Pulmonary artery endothelial cell (primary cell): ENCODE measurements around the gene TTYH1. TPM values are rescaled to one million over a fixed set of nuclear protein-coding genes. Genes with fewer than 3 reads are reported as not detected.

Source experiments
- DNase-seq: peaks from one replicate; pipeline ENCODE4 v3.0.0-alpha.2; 2011; ENCODE audit warnings: low read depth, low spot score
- total RNA-seq: library from RNA; depleted of rRNA; stranded (reverse); fragments of >200 nt; gene quantifications from 2 replicates; pipeline ENCODE4 v1.2.3, GENCODE V29; 2014

The TTYH1 gene
- total RNA-seq, 1 donor from 2014 or later: not detected

DNA sequence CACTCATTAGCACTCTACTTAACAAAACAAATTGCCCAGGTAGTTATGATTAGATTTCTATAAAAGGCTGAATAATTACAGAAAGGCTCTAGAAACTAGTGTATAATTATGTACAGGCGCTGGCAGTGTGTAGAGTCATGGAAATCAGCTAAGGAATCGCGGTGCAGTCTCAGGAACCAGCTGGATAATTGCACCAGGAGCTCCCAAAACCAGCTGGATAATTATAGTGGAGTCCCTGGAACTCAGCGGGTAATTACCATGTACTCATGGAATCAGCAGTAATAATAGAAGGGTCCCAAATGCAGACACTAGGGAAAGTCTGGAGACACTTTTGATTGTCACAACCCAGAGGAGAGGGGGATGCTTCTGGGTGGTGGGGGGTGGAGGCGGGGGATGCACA is 23.2 kb upstream of the TTYH1 start:
- no peak for DNase-seq

GRCh38 chr19:54393381-54393780 is 21.9 kb upstream of the TTYH1 start:
- no peak for DNase-seq

- DNase-seq: no peak
Observed at GRCh38 chr19:54395685-54396084, 19.6 kb upstream of the TTYH1 start.

- DNase-seq: no peak
Observed at GRCh38 chr19:54399189-54399588, 16.1 kb upstream of the TTYH1 start.

- no peak for DNase-seq
Observed at GRCh38 chr19:54400913-54401312, 14.4 kb upstream of the TTYH1 start.

DNA sequence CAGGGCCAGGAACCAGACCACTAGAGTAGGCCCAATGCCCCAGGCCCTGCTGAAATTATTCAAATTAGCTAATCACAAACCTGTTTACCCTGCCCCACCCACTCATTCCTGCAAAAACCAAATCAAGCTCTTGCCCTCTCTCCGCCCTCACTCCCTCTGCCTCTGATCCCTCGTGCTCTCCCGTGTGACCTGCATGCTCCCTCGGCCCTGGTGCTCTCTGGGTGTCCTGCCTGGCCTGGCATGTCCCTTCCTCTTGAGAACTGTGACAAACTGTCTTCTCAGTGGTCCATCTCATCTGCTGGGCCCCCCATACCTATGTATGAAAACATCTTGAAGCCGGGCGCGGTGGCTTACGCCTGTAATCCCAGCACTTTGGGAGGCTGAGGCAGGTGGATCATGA is 12.2 kb upstream of the TTYH1 start:
- DNase-seq: no peak

- DNase-seq: no peak
Observed at GRCh38 chr19:54405628-54406027, 9.6 kb upstream of the TTYH1 start.

- DNase-seq: no peak
Observed at GRCh38 chr19:54407780-54408179, 7.5 kb upstream of the TTYH1 start.

GRCh38 chr19:54408456-54409026 is 6.7 kb upstream of the TTYH1 start:
- DNase-seq: no peak

DNA sequence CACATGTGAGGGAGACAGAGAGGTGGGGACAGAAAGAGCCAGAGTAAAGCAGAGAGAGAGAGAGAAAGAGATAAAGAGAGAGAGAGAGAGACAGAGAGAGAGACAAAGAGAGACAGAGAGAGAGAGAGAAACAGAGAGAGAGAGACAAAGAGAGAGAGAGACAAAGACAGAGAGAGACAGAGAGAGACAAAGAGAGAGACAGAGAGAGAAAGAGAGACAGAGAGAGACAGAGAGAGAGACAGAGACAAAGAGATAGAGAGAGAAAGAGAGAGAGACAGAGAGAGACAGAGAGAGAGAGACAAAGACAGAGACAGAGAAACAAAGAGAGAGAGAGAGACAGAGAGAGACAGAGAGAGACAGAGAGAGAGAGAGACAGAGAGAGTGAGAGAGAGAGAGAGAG is 4.2 kb upstream of the TTYH1 start:
- no peak for DNase-seq

- DNase-seq: no peak
Observed at GRCh38 chr19:54412877-54413276, 2.4 kb upstream of the TTYH1 start.

DNA sequence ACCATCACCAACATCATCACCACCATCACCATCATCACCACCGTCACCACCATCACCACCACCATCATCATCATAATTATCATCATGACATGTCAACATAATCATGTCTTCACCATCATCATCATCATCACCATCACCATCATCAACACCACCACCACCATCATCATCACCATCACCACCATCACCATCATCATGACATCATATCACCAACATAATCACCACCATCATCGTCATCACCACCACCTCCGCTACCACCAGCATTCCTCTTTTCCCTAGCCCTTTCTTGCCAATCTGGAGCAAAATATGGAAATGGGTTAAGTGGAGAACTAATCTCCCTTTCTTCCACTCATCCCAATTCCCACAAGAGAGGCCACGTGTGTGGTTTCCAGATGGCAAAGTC is 1.1 kb upstream of the TTYH1 start:
- no peak for DNase-seq

DNA sequence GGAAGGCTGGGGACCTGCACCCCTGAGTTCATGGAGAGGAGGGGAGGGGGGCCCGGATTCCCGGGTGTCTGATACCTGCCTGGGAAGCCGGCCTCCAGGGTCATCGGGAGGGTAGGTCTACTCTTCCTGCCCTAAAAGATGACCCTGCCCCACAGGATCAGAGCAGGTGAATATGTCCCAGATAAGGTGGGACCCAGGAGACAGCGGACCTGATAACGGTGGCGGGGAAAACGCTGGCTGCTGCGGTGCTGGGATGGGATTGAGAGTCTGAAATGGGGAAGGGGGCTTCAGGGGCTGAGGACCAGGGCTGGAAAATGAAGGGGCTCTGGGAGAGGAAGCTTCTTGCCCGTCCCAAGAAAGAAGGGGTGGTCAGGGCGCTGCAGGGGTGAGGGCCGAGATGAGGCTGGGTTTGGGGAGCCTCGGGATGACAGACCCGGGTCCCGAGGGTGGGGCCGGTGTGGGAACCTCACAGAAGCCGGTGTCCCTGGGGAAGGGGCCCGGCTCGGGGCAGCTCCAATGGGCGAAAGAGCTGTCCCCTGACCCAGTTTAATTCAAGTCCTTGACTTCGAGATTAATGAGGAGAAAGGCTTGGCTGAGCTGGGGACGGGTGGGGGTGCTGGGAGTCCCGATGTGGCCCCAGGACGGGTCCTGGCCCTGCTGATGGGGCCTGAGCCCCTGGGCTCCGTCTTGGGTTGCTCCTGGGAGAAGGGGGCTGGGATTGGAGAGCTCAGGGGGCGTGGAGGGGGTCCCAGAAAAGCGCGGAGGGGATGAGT is 823 bp downstream of the TTYH1 start:
- DNase-seq: no peak

GRCh38 chr19:54416695-54417491 is 1.6 kb downstream of the TTYH1 start:
- DNase-seq: no peak

DNA sequence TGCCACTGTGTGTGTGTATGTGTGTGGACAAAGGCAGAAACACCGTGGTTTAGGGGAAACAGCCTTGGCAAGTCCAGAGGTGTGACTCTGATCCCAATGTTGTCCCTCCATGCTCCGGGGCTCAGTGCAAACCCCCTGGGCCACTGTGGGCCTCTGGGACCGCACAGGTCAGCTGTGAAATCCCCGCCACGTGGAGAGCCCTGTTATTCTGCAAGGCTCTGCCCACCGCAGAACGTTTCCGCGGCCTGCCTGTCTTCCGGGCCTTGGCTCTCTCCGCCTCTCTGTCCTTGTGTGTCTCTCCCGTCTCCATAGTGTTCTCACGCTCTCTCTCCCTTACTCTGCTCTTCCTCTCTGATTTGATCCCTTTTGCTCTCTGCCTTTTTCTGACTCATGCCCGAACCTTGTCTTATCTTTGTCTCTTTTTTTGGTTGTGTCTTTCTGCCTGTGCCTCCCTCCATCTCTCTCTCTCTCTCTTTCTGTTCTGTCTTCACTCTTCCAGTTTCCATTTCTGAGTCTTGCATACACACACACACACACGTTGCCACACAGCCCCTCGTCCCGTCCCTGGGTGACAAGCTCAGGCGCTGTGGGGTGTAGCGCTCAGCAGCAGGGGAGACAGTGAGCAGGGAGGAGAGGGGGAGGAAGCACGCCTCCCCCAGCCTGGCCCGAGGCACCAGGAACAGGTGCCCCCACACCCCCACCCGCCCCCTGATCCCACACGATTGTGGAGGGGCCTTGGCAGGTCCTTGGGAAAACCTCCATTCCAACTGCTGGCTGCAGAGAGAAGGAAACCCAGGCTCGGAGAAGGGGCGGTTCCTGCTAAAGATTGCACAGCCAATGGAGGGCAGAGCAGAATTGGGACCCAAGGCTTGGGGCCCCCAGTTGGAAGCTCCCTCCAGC is 3.0 kb downstream of the TTYH1 start:
- no peak for DNase-seq

- no peak for DNase-seq
Observed at GRCh38 chr19:54418930-54419800, 3.9 kb downstream of the TTYH1 start.

- DNase-seq: no peak
Observed at GRCh38 chr19:54420068-54420382, 4.8 kb downstream of the TTYH1 start.

DNA sequence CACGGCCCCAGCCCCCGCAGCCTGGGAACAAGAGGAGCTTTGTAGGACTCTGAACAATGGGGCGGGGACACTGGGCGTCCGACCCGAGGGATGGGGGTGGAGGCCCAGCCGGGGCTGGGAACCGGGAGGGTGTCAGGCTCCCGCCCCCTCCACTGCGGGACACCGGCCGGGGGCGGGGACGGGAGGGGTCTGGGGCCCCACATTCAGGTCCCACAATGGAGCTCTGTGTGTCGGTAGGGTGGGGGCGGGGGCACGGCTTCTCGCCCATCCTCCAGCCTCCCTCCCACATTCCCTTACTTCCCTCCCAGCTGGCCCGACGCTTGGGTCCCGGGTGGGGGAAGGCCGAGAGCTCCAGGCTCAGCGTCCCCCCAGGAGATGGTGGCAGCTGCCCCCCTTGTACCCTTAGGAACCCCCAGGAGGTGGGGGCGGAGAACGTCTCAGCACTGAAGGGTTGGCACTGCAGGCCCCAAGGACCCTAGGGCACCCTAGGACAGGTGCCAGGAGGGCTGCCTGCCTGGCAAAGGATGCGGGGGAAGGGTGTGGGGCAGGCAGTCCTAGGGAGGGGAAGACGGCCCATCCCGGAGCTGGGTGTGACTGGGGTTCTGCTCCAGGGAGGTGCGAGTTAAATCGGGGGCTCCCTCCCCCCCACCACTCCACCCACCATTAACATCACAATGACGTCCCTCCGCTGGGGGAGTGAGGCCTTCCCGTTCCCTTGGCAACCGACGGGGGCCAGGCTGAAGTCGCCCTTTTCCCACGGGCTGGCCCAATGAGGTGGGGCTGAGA is 5.3 kb downstream of the TTYH1 start:
- no peak for DNase-seq

DNA sequence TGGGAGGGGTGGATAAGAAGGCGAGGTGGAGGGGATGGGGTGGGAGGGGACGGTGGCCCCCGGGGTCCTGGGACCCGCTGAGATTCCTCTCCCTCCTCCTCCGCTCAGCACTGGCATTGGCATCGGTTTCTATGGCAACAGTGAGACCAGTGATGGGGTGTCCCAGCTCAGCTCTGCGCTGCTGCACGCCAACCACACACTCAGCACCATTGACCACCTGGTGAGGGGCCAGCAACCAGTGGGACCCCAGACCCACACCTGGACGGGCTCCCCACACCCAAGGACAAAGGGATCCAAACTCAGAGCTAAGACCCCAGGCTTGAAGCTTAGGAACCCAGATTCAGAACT is 5.9 kb downstream of the TTYH1 start:
- DNase-seq: no peak

- DNase-seq: no peak
Observed at GRCh38 chr19:54421521-54421920, 6.3 kb downstream of the TTYH1 start.
